Measurements from ENCODE around the gene TJP3. TPM values are rescaled to one million over a fixed set of nuclear protein-coding genes. Genes with fewer than 3 reads are reported as not detected.

Gene TJP3
- total RNA-seq, 1 experiment from 2014 or later: not detected

DNA sequence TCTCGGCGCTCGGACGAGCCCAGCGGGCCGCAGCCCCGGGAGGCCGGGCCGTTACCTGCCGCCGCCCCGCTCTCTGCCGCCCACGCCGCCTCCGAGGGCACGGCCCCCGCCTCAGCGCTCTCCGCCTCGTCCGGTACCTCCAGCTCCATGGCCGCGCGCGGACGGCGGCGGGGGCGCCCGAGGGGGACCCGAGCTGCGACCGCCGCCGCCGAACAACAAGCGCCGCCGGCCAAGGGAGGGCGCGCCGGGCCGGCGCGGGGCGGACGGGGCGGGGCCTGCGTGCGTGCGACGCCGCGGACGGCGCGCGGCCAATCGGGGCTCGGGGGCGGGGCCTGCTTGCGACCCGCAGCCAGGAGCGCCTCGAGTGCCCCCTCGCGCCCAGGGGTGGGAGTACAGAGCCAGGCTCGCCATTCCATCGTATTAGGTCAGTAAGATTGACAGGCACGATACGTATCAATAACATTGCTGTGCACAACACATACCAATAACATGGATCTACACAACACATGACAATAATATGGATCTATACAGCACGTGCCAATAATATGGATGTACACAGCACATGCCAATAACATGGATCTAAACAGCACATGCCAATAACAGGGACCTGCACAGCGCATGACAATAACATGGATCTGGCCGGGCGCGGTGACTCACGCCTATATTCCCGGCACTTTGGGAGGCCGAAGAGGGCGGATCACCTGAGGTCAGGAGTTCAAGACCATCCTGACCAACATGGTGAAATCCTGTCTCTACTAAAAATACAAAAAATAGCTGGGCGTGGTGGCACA, 7.7 kb upstream of the TJP3 start, which contains the start of gene PIP5K1C:
TSS of gene PIP5K1C (minus strand) at position 227 of the 791 bp plus-strand sequence. CDS start at position 149, 78 bp downstream.
- H3K27ac ChIP-seq (ENCODE audit: low read depth, low read length, poor library complexity, severe bottlenecking): peak within 1 kb of the TSS; percentile 72
- ChIA-PET POLR2A (ENCODE audit: low non-redundant PET) (no interaction called here), CTCF (interaction anchor here (0.6 kb wide), 1 partner anchor 9 kb away, joined by 3 read pairs; no protein-coding TSS in a partner anchor)
- no peaks in the 10 kb centered on the region for H3K36me3 ChIP-seq (ENCODE audit: insufficient read depth, low read length, poor library complexity, severe bottlenecking)
- H3K9me3 ChIP-seq (ENCODE audit: low read depth, low read length, poor library complexity, severe bottlenecking): no peaks in the 10 kb centered on the region
- BruUV-seq (replicated peaks): no TSS peak
- H3K4me1 ChIP-seq (ENCODE audit: insufficient read depth, low read length, poor library complexity, severe bottlenecking): no peaks in the 10 kb centered on the region
- H3K4me3 ChIP-seq (ENCODE audit: low read depth, low read length, poor library complexity, severe bottlenecking): peak within 1 kb of the TSS; percentile 81
- TF ChIP-seq EZH2 (IDR thresholded peaks at IDR 0.05; ENCODE audit: borderline replicate concordance, low read depth, low read length, poor library complexity, severe bottlenecking): no peak
- TF ChIP-seq, protein P1, sequence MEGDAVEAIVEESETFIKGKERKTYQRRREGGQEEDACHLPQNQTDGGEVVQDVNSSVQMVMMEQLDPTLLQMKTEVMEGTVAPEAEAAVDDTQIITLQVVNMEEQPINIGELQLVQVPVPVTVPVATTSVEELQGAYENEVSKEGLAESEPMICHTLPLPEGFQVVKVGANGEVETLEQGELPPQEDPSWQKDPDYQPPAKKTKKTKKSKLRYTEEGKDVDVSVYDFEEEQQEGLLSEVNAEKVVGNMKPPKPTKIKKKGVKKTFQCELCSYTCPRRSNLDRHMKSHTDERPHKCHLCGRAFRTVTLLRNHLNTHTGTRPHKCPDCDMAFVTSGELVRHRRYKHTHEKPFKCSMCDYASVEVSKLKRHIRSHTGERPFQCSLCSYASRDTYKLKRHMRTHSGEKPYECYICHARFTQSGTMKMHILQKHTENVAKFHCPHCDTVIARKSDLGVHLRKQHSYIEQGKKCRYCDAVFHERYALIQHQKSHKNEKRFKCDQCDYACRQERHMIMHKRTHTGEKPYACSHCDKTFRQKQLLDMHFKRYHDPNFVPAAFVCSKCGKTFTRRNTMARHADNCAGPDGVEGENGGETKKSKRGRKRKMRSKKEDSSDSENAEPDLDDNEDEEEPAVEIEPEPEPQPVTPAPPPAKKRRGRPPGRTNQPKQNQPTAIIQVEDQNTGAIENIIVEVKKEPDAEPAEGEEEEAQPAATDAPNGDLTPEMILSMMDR (conservative IDR thresholded peaks at IDR 0.05; ENCODE audit: low read depth, low read length): peak; percentile 64
- no peaks in the 10 kb centered on the region for H3K27me3 ChIP-seq (replicated peaks; ENCODE audit: insufficient read depth, low read depth, low read length, poor library complexity)
- peak; percentile 90 for DNase-seq (ENCODE audit: low spot score)
- intact Hi-C loops (cut with micrococcal nuclease; ENCODE audit: unreplicated experiment): loop anchor here (2.0 to 10.0 kb wide), 2 partner anchors 34 to 156 kb away; no protein-coding TSS in a partner anchor

DNA sequence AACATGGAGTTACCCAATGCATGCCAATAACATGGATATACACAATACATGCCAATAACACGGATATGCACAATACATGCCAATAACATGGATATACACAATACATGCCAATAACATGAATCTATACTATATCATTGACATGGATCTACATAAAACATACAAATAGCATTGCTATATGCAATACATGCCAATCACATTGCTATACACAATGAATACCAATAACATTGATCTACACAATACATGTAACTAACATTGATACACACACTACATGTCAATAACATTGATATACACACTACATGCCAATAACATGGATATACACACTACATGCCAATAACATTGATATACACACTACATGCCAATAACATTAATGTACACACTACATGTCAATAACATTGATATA, 7.0 kb upstream of the TJP3 start:
- H3K4me1 ChIP-seq (ENCODE audit: insufficient read depth, low read length, poor library complexity, severe bottlenecking): no peaks in the 10 kb centered on the region
- CTCF ChIA-PET: no interaction called here
- POLR2A ChIA-PET (ENCODE audit: low non-redundant PET): no interaction called here

DNA sequence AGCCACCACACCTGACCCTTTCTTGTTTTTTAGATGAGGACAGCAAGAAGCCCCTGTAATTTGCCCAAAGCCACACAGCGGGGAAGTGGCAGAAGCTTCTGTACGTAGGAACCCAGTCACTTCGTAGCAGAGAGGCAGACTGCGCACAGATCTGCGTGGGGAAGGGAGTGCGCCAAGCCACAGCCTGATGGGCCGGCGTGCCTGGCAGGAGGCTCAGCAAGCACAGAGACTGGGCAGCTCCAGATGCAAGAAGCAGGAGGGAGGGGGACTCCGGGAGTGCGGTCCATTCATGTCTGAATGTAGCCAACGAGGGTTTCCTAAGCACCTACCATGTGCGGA, 347 bp upstream of the TJP3 start:
- CTCF ChIA-PET: no interaction called here
- Histone ChIP-seq H3K27me3 (replicated peaks; ENCODE audit: insufficient read depth, low read depth, low read length, poor library complexity) (no peaks in the 10 kb centered on the region), H3K36me3 (ENCODE audit: insufficient read depth, low read length, poor library complexity, severe bottlenecking) (no peaks in the 10 kb centered on the region), H3K27ac (ENCODE audit: low read depth, low read length, poor library complexity, severe bottlenecking) (no peak overlapping the region), H3K9me3 (ENCODE audit: low read depth, low read length, poor library complexity, severe bottlenecking) (no peaks in the 10 kb centered on the region), H3K4me1 (ENCODE audit: insufficient read depth, low read length, poor library complexity, severe bottlenecking) (peaks cover 7% of the 10 kb centered on the region), H3K4me3 (ENCODE audit: low read depth, low read length, poor library complexity, severe bottlenecking) (no peak overlapping the region)
- no TSS peak for BruUV-seq (replicated peaks)
- intact Hi-C loops (cut with micrococcal nuclease; ENCODE audit: unreplicated experiment): loop anchor here (10.0 kb wide), 1 partner anchor 163 kb away; no protein-coding TSS in a partner anchor
- POLR2A ChIA-PET (ENCODE audit: low non-redundant PET): no interaction called here
- TF ChIP-seq, protein P1 (conservative IDR thresholded peaks at IDR 0.05; ENCODE audit: low read depth, low read length): no peak
- no peak for TF ChIP-seq EZH2 (IDR thresholded peaks at IDR 0.05; ENCODE audit: borderline replicate concordance, low read depth, low read length, poor library complexity, severe bottlenecking)
- no peak for DNase-seq (ENCODE audit: low spot score)

More for the DNA sequence above, 7.0 kb upstream of the TJP3 start:
- Histone ChIP-seq H3K4me3 (ENCODE audit: low read depth, low read length, poor library complexity, severe bottlenecking) (no peak overlapping the region), H3K27ac (ENCODE audit: low read depth, low read length, poor library complexity, severe bottlenecking) (no peak overlapping the region), H3K36me3 (ENCODE audit: insufficient read depth, low read length, poor library complexity, severe bottlenecking) (no peaks in the 10 kb centered on the region), H3K27me3 (replicated peaks; ENCODE audit: insufficient read depth, low read depth, low read length, poor library complexity) (no peaks in the 10 kb centered on the region), H3K9me3 (ENCODE audit: low read depth, low read length, poor library complexity, severe bottlenecking) (no peaks in the 10 kb centered on the region)
- no peak for DNase-seq (ENCODE audit: low spot score)
- TF ChIP-seq, protein P1 (conservative IDR thresholded peaks at IDR 0.05; ENCODE audit: low read depth, low read length): no peak
- TF ChIP-seq EZH2 (IDR thresholded peaks at IDR 0.05; ENCODE audit: borderline replicate concordance, low read depth, low read length, poor library complexity, severe bottlenecking): no peak
- no TSS peak for BruUV-seq (replicated peaks)
- intact Hi-C loops (cut with micrococcal nuclease; ENCODE audit: unreplicated experiment): loop anchor here (2.0 to 10.0 kb wide), 2 partner anchors 34 to 156 kb away; no protein-coding TSS in a partner anchor
